Measurements from ENCODE around the gene LRTM2.

DNA sequence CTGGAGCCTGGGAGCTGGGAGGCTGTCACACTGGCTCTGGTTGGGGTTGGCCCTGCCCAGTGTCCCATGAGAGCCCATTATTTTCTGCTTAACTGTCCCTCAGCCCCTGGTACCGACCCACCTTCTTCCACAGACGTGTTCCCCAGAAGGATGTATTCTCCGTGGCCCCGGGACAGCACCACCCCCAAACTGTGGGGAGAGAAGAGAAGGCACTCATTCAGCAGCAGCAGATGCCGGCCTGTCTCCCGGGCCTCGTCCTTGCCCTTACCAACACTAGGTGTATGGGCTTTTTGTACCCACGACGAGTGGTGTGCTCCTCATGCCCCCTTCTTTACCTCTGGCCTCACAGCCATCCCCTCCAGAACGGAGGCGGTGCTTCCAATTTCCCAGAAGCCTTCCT lies 38.1 kb downstream of the LRTM2 start:
- TF ChIP-seq POLR2A (IDR thresholded peaks at IDR 0.05; ENCODE audit: low read depth, low read length) (no peak), POLR2AphosphoS5 (IDR thresholded peaks at IDR 0.05; ENCODE audit: low read depth, low read length) (no peak), TAF1 (IDR thresholded peaks at IDR 0.05; ENCODE audit: low read depth, low read length) (no peak), SPI1 (IDR thresholded peaks at IDR 0.05; ENCODE audit: low read depth, low read length) (no peak), POU2F2 (IDR thresholded peaks at IDR 0.05; ENCODE audit: low read depth, low read length) (no peak)
